GM23248 (cell line): ENCODE results near the gene PPEF1. TPM values are rescaled to one million over a fixed set of nuclear protein-coding genes. Genes with fewer than 3 reads are reported as not detected.

Experiments
- DNase-seq: peaks from one replicate; pipeline ENCODE4 v3.0.0-alpha.2; 2015
- H2AFZ ChIP-seq: fragments of 200-600 bp; sonication (generic); 2 replicates; pipeline ENCODE4 v1.6.1; 2016; ENCODE audit warnings: antibody characterized with exemption
- H3F3A ChIP-seq: fragments of 200-600 bp; sonication (generic); 2 replicates; pipeline ENCODE4 v1.6.1; 2016; ENCODE audit warnings: mild to moderate bottlenecking, antibody characterized with exemption, mixed run types; ENCODE audit not compliant: insufficient read depth
- H3K27ac ChIP-seq: fragments of 200-600 bp; sonication (generic); 2 replicates; pipeline ENCODE4 v1.5.1; 2016; ENCODE audit warnings: mild to moderate bottlenecking
- H3K27me3 ChIP-seq: fragments of 200-600 bp; sonication (generic); replicated peaks from 2 replicates; pipeline ENCODE4 v1.6.1; 2016; ENCODE audit warnings: mild to moderate bottlenecking; ENCODE audit not compliant: insufficient read depth
- H3K36me3 ChIP-seq: fragments of 200-600 bp; sonication (generic); 2 replicates; pipeline ENCODE4 v1.6.1; 2016; ENCODE audit warnings: low read depth, mild to moderate bottlenecking
- H3K4me1 ChIP-seq: fragments of 200-600 bp; sonication (generic); 2 replicates; pipeline ENCODE4 v1.6.1; 2016; ENCODE audit warnings: mild to moderate bottlenecking; ENCODE audit not compliant: insufficient read depth
- H3K4me2 ChIP-seq: fragments of 200-600 bp; sonication (generic); one replicate; pipeline ENCODE4 v1.6.1; 2016; ENCODE audit warnings: mild to moderate bottlenecking; ENCODE audit not compliant: unreplicated experiment
- H3K4me3 ChIP-seq: fragments of 200-600 bp; sonication (generic); 2 replicates; pipeline ENCODE4 v1.5.1; 2016; ENCODE audit warnings: mild to moderate bottlenecking
- H3K79me2 ChIP-seq: fragments of 200-600 bp; sonication (generic); 2 replicates; pipeline ENCODE4 v1.6.1; 2016; ENCODE audit warnings: mild to moderate bottlenecking; ENCODE audit not compliant: insufficient read depth
- H3K9ac ChIP-seq: fragments of 200-600 bp; sonication (generic); 2 replicates; pipeline ENCODE4 v1.6.1; 2016; ENCODE audit warnings: mild to moderate bottlenecking
- H3K9me2 ChIP-seq: fragments of 200-600 bp; sonication (generic); 2 replicates; pipeline ENCODE4 v1.6.1; 2016; ENCODE audit warnings: mixed run types, mild to moderate bottlenecking, moderate library complexity; ENCODE audit not compliant: insufficient read depth
- H3K9me3 ChIP-seq: fragments of 200-600 bp; sonication (generic); one replicate; pipeline ENCODE4 v1.6.1; 2017; ENCODE audit warnings: low read depth
- H4K20me1 ChIP-seq: fragments of 200-600 bp; sonication (generic); 2 replicates; pipeline ENCODE4 v1.6.0; 2016; ENCODE audit not compliant: insufficient read depth
- EZH2 ChIP-seq: fragments of 200-600 bp; sonication (generic); IDR thresholded peaks from 2 replicates; pipeline ENCODE4 v1.6.1; 2018; ENCODE audit warnings: antibody characterized with exemption, mild to moderate bottlenecking; ENCODE audit not compliant: insufficient read depth, poor library complexity, severe bottlenecking
- EZH2phosphoT487 ChIP-seq: fragments of 200-600 bp; sonication (generic); IDR thresholded peaks from 2 replicates; pipeline ENCODE4 v1.6.1; 2018; ENCODE audit warnings: antibody characterized with exemption, moderate library complexity, mild to moderate bottlenecking, low read depth; ENCODE audit not compliant: insufficient read depth
- WGBS, 2 experiments: methylation state at CpG; one replicate each; pipeline ENCODE4 v1.1.6; 2015 to 2017; ENCODE audit warnings: low lambda C conversion rate in 2 of 2, low coverage in 1 of 2; ENCODE audit errors: missing lambda C conversion rate in 2 of 2; 5-methylcytosine and 5-hydroxymethylcytosine counted together
- in situ Hi-C: fragments of 300-500 bp; cut with MboI; formaldehyde crosslinking; loops from 2 replicates; pipeline ENCODE4 v1.15.0; 2020
- polyA plus RNA-seq: library from polyadenylated mRNA; unstranded; fragments of >200 nt; fragmentation: Nextera tagmentation; extraction: Ambion mirVana; gene quantifications from 2 replicates; pipeline ENCODE4 v1.2.1, GENCODE V29; 2016
- total RNA-seq: library from RNA; depleted of rRNA; stranded (reverse); fragments of >200 nt; shearing (Covaris generic); gene quantifications from 2 replicates; pipeline ENCODE4 v1.2.3, GENCODE V29; 2014

PPEF1 gene
- total and polyA plus RNA-seq, 2 experiments from 2014 or later, result not detected

GRCh38 chrX:18861511-18861910 is 154.1 kb downstream of the PPEF1 start:
- H3K9me3 ChIP-seq, result no peaks in the 10 kb centered on the region
- in situ Hi-C loops, result no loop called here
- no peaks in the 10 kb centered on the region for H3K36me3 ChIP-seq
- H3K9me2 ChIP-seq, result no peaks in the 10 kb centered on the region
- H3K27me3 ChIP-seq, result no peaks in the 10 kb centered on the region
- H3K27ac ChIP-seq, result no peak overlapping the region
- 79 to 89% methylated on average over 5 of the region's 5 CpGs for WGBS, 2 experiments
- no peak for DNase-seq
- TF ChIP-seq EZH2phosphoT487 (no peak), EZH2 (no peak)
- no peak overlapping the region for H3K9ac ChIP-seq
- no peaks in the 10 kb centered on the region for H3F3A ChIP-seq
- H3K4me3 ChIP-seq, result no peak overlapping the region
- no peaks in the 10 kb centered on the region for H4K20me1 ChIP-seq
- no peak overlapping the region for H2AFZ ChIP-seq
- H3K4me2 ChIP-seq, result no peak overlapping the region
- H3K4me1 ChIP-seq, result no peaks in the 10 kb centered on the region
- no peaks in the 10 kb centered on the region for H3K79me2 ChIP-seq

- H3K9me2 ChIP-seq, result no peaks in the 10 kb centered on the region
- no peaks in the 10 kb centered on the region for H3K79me2 ChIP-seq
- no peaks in the 10 kb centered on the region for H3F3A ChIP-seq
- in situ Hi-C loops, result no loop called here
- H3K9ac ChIP-seq, result no peak overlapping the region
- no peak overlapping the region for H3K4me3 ChIP-seq
- H3K27ac ChIP-seq, result no peak overlapping the region
- H3K36me3 ChIP-seq, result no peaks in the 10 kb centered on the region
- no peaks in the 10 kb centered on the region for H3K27me3 ChIP-seq
- TF ChIP-seq EZH2, result no peak
- TF ChIP-seq EZH2phosphoT487, result no peak
- H3K4me1 ChIP-seq, result no peaks in the 10 kb centered on the region
- 77 to 79% methylated on average over 10 to 15 of the region's 15 CpGs for WGBS, 2 experiments
- no peaks in the 10 kb centered on the region for H4K20me1 ChIP-seq
- no peak overlapping the region for H3K4me2 ChIP-seq
- DNase-seq, result no peak
- H2AFZ ChIP-seq, result no peak overlapping the region
- H3K9me3 ChIP-seq, result no peaks in the 10 kb centered on the region
These were observed 157.0 kb downstream of the PPEF1 start for GRCh38 chrX:18864390-18864920.

GRCh38 chrX:18871161-18871890 is 163.9 kb downstream of the PPEF1 start:
- Histone ChIP-seq H3F3A (no peaks in the 10 kb centered on the region), H3K36me3 (no peaks in the 10 kb centered on the region), H3K4me2 (no peak overlapping the region), H4K20me1 (no peaks in the 10 kb centered on the region), H3K9ac (no peak overlapping the region), H3K27me3 (no peaks in the 10 kb centered on the region; the same call in 1 of the 2 replicates), H3K4me1 (peaks cover 8% of the 10 kb centered on the region), H3K4me3 (no peak overlapping the region), H3K27ac (no peak overlapping the region), H3K9me2 (no peaks in the 10 kb centered on the region), H2AFZ (no peak overlapping the region), H3K79me2 (no peaks in the 10 kb centered on the region), H3K9me3 (no peaks in the 10 kb centered on the region)
- WGBS, 2 experiments, result 69 to 82% methylated on average over 10 of the region's 10 CpGs
- no peak for TF ChIP-seq EZH2phosphoT487
- no peak for TF ChIP-seq EZH2
- in situ Hi-C loops, result no loop called here
- no peak for DNase-seq

- H3K79me2 ChIP-seq, result no peaks in the 10 kb centered on the region
- no peaks in the 10 kb centered on the region for H3K9me2 ChIP-seq
- no peaks in the 10 kb centered on the region for H3K9me3 ChIP-seq
- peaks cover 8% of the 10 kb centered on the region for H3K4me1 ChIP-seq
- H3F3A ChIP-seq, result no peaks in the 10 kb centered on the region
- H3K27ac ChIP-seq, result no peak overlapping the region
- H3K27me3 ChIP-seq, result no peaks in the 10 kb centered on the region; the same call in 1 of the 2 replicates
- DNase-seq, result no peak
- H3K36me3 ChIP-seq, result no peaks in the 10 kb centered on the region
- in situ Hi-C loops, result no loop called here
- no peak overlapping the region for H2AFZ ChIP-seq
- H3K9ac ChIP-seq, result no peak overlapping the region
- H3K4me2 ChIP-seq, result no peak overlapping the region
- H4K20me1 ChIP-seq, result no peaks in the 10 kb centered on the region
- no peak overlapping the region for H3K4me3 ChIP-seq
- 46 to 65% methylated on average over 6 to 8 of the region's 12 CpGs for WGBS, 2 experiments
- TF ChIP-seq EZH2phosphoT487, result no peak
- no peak for TF ChIP-seq EZH2
These were observed 164.5 kb downstream of the PPEF1 start for GRCh38 chrX:18871970-18872369.
